GM23248 (cell line): Measurements from ENCODE around the gene ZBED1. TPM values are rescaled to one million over a fixed set of nuclear protein-coding genes. Genes with fewer than 3 reads are reported as not detected.
"Not testable (repeated sequence)": the region's sequence is repeated elsewhere in the genome, so short reads cannot be mapped to it uniquely, and the experiment has no call there.

ENCODE experiments used
- DNase-seq: peaks from one replicate; pipeline ENCODE4 v3.0.0-alpha.2; 2015
- H2AFZ ChIP-seq: fragments of 200-600 bp; sonication (generic); 2 replicates; pipeline ENCODE4 v1.6.1; 2016; ENCODE audit warnings: antibody characterized with exemption
- H3F3A ChIP-seq: fragments of 200-600 bp; sonication (generic); 2 replicates; pipeline ENCODE4 v1.6.1; 2016; ENCODE audit warnings: mild to moderate bottlenecking, antibody characterized with exemption, mixed run types; ENCODE audit not compliant: insufficient read depth
- H3K27ac ChIP-seq: fragments of 200-600 bp; sonication (generic); 2 replicates; pipeline ENCODE4 v1.5.1; 2016; ENCODE audit warnings: mild to moderate bottlenecking
- H3K27me3 ChIP-seq: fragments of 200-600 bp; sonication (generic); replicated peaks from 2 replicates; pipeline ENCODE4 v1.6.1; 2016; ENCODE audit warnings: mild to moderate bottlenecking; ENCODE audit not compliant: insufficient read depth
- H3K36me3 ChIP-seq: fragments of 200-600 bp; sonication (generic); 2 replicates; pipeline ENCODE4 v1.6.1; 2016; ENCODE audit warnings: low read depth, mild to moderate bottlenecking
- H3K4me1 ChIP-seq: fragments of 200-600 bp; sonication (generic); 2 replicates; pipeline ENCODE4 v1.6.1; 2016; ENCODE audit warnings: mild to moderate bottlenecking; ENCODE audit not compliant: insufficient read depth
- H3K4me2 ChIP-seq: fragments of 200-600 bp; sonication (generic); one replicate; pipeline ENCODE4 v1.6.1; 2016; ENCODE audit warnings: mild to moderate bottlenecking; ENCODE audit not compliant: unreplicated experiment
- H3K4me3 ChIP-seq: fragments of 200-600 bp; sonication (generic); 2 replicates; pipeline ENCODE4 v1.5.1; 2016; ENCODE audit warnings: mild to moderate bottlenecking
- H3K79me2 ChIP-seq: fragments of 200-600 bp; sonication (generic); 2 replicates; pipeline ENCODE4 v1.6.1; 2016; ENCODE audit warnings: mild to moderate bottlenecking; ENCODE audit not compliant: insufficient read depth
- H3K9ac ChIP-seq: fragments of 200-600 bp; sonication (generic); 2 replicates; pipeline ENCODE4 v1.6.1; 2016; ENCODE audit warnings: mild to moderate bottlenecking
- H3K9me2 ChIP-seq: fragments of 200-600 bp; sonication (generic); 2 replicates; pipeline ENCODE4 v1.6.1; 2016; ENCODE audit warnings: mixed run types, mild to moderate bottlenecking, moderate library complexity; ENCODE audit not compliant: insufficient read depth
- H3K9me3 ChIP-seq: fragments of 200-600 bp; sonication (generic); one replicate; pipeline ENCODE4 v1.6.1; 2017; ENCODE audit warnings: low read depth
- H4K20me1 ChIP-seq: fragments of 200-600 bp; sonication (generic); 2 replicates; pipeline ENCODE4 v1.6.0; 2016; ENCODE audit not compliant: insufficient read depth
- EZH2 ChIP-seq: fragments of 200-600 bp; sonication (generic); IDR thresholded peaks from 2 replicates; pipeline ENCODE4 v1.6.1; 2018; ENCODE audit warnings: antibody characterized with exemption, mild to moderate bottlenecking; ENCODE audit not compliant: insufficient read depth, poor library complexity, severe bottlenecking
- EZH2phosphoT487 ChIP-seq: fragments of 200-600 bp; sonication (generic); IDR thresholded peaks from 2 replicates; pipeline ENCODE4 v1.6.1; 2018; ENCODE audit warnings: antibody characterized with exemption, moderate library complexity, mild to moderate bottlenecking, low read depth; ENCODE audit not compliant: insufficient read depth
- WGBS, 2 experiments: methylation state at CpG; one replicate each; pipeline ENCODE4 v1.1.6; 2015 to 2017; ENCODE audit warnings: low lambda C conversion rate in 2 of 2, low coverage in 1 of 2; ENCODE audit errors: missing lambda C conversion rate in 2 of 2; 5-methylcytosine and 5-hydroxymethylcytosine counted together
- in situ Hi-C: fragments of 300-500 bp; cut with MboI; formaldehyde crosslinking; loops from 2 replicates; pipeline ENCODE4 v1.15.0; 2020
- polyA plus RNA-seq: library from polyadenylated mRNA; unstranded; fragments of >200 nt; fragmentation: Nextera tagmentation; extraction: Ambion mirVana; gene quantifications from 2 replicates; pipeline ENCODE4 v1.2.1, GENCODE V29; 2016
- total RNA-seq: library from RNA; depleted of rRNA; stranded (reverse); fragments of >200 nt; shearing (Covaris generic); gene quantifications from 2 replicates; pipeline ENCODE4 v1.2.3, GENCODE V29; 2014

Gene ZBED1
- total and polyA plus RNA-seq, 2 experiments from 2014 or later, result 20.7 to 31.1 TPM

- Histone ChIP-seq H3K9me3 (no peaks in the 10 kb centered on the region), H2AFZ (no peak overlapping the region), H3K4me2 (no peak overlapping the region), H4K20me1 (no peaks in the 10 kb centered on the region), H3K27ac (no peak overlapping the region), H3K9ac (no peak overlapping the region), H3K9me2 (no peaks in the 10 kb centered on the region), H3K27me3 (no peaks in the 10 kb centered on the region), H3K4me3 (no peak overlapping the region), H3K79me2 (peaks cover 31% of the 10 kb centered on the region), H3K36me3 (no peaks in the 10 kb centered on the region), H3F3A (no peaks in the 10 kb centered on the region), H3K4me1 (no peaks in the 10 kb centered on the region)
- TF ChIP-seq EZH2phosphoT487 (no peak), EZH2 (no peak)
- in situ Hi-C loops, result no loop called here
- no peak for DNase-seq
- 88 to 89% methylated on average over 30 to 31 of the region's 31 CpGs for WGBS, 2 experiments
Observed at GRCh38 chrX:2463973-2464676, 36.7 kb downstream of the ZBED1 start.

- H3K4me3 ChIP-seq, H3F3A ChIP-seq, H3K9me3 ChIP-seq, H3K27ac ChIP-seq, H3K9ac ChIP-seq, H3K36me3 ChIP-seq, H3K27me3 ChIP-seq, H2AFZ ChIP-seq, DNase-seq, H4K20me1 ChIP-seq, in situ Hi-C loops, H3K9me2 ChIP-seq, H3K4me2 ChIP-seq, H3K4me1 ChIP-seq: not testable (repeated sequence)
- H3K79me2 ChIP-seq, result peaks cover 30% of the 10 kb centered on the region
- 93% methylated on average over 9 to 10 of the region's 10 CpGs for WGBS, 2 experiments
Observed at GRCh38 chrX:2463481-2463880, 37.3 kb downstream of the ZBED1 start.

DNA sequence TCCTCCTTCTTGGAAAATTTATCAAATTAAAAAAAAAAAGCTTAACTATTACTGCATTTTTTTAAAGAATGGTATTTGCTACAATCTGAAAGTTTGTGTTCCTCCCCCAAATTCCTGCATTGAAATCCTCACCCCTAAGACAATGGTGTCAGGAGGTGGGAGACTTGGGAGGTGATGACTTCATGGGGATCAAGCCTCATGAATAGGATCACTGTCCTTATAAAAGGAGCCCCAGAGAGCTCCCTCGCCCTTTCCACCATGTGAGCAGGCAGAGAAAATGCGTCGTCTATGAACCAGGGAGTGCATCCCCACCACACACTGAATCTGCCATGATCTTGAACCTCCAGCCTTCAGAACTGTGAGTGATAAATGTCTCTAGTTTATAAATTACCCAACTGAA lies 38.0 kb downstream of the ZBED1 start:
- H4K20me1 ChIP-seq, result 0 out of 2 replicates have a peak, but pooled peaks cover 4% of the 10 kb centered on the region
- 96 to 100% methylated on average over 3 of the region's 3 CpGs for WGBS, 2 experiments
- no peaks in the 10 kb centered on the region for H3K36me3 ChIP-seq

DNA sequence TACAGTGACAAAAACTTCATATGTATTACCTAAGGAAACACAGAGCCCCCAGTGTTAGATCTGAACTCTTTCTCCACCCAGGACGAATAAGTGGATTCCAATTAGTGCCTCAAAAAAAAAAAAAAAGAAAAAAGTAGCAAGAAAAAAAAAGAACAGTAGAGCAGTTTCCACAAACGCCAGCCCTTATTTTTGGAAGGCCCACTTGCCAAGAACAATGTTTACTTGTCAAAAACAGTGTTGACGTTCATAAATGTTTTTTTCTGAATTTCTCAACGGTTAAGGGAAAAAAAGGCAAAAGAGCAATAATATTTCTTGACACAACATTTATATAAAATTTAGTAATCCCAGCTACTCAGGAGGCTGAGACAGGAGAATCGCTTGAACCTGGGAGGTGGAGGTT lies 38.7 kb downstream of the ZBED1 start:
- H3K36me3 ChIP-seq, result no peaks in the 10 kb centered on the region
- in situ Hi-C loops, result no loop called here
- H3K9ac ChIP-seq, result no peak overlapping the region
- H3K27me3 ChIP-seq, result no peaks in the 10 kb centered on the region
- 47 to 55% methylated on average over 5 of the region's 5 CpGs for WGBS, 2 experiments
- H3K9me2 ChIP-seq, result no peaks in the 10 kb centered on the region
- H3K9me3 ChIP-seq, result no peaks in the 10 kb centered on the region
- no peak for DNase-seq
- no peaks in the 10 kb centered on the region for H3K4me1 ChIP-seq
- H3K79me2 ChIP-seq, result peaks cover 37% of the 10 kb centered on the region
- H3F3A ChIP-seq, result no peaks in the 10 kb centered on the region
- no peak overlapping the region for H3K4me2 ChIP-seq
- no peak overlapping the region for H2AFZ ChIP-seq
- TF ChIP-seq EZH2 (no peak), EZH2phosphoT487 (no peak)
- H3K27ac ChIP-seq, result no peak overlapping the region
- no peak overlapping the region for H3K4me3 ChIP-seq
- H4K20me1 ChIP-seq, result 0 out of 2 replicates have a peak, but pooled peaks cover 4% of the 10 kb centered on the region

More for the DNA sequence above, 38.0 kb downstream of the ZBED1 start:
- Histone ChIP-seq H3K4me1 (no peaks in the 10 kb centered on the region), H3K79me2 (peaks cover 37% of the 10 kb centered on the region), H3K9me3 (no peaks in the 10 kb centered on the region), H3K9ac (no peak overlapping the region), H3K27me3 (no peaks in the 10 kb centered on the region), H3K9me2 (no peaks in the 10 kb centered on the region), H3F3A (no peaks in the 10 kb centered on the region), H3K27ac (no peak overlapping the region), H3K4me3 (no peak overlapping the region), H3K4me2 (no peak overlapping the region), H2AFZ (no peak overlapping the region)
- in situ Hi-C loops, result no loop called here
- TF ChIP-seq EZH2phosphoT487 (no peak), EZH2 (no peak)
- no peak for DNase-seq

- Histone ChIP-seq H3K27ac (no peak overlapping the region), H3K9me3 (no peaks in the 10 kb centered on the region), H3K27me3 (no peaks in the 10 kb centered on the region), H3K4me2 (no peak overlapping the region), H3K4me3 (no peak overlapping the region), H3K36me3 (no peaks in the 10 kb centered on the region), H3F3A (no peaks in the 10 kb centered on the region), H3K9ac (no peak overlapping the region), H3K9me2 (no peaks in the 10 kb centered on the region), H3K79me2 (peaks cover 37% of the 10 kb centered on the region), H2AFZ (no peak overlapping the region), H4K20me1 (0 out of 2 replicates have a peak, but pooled peaks cover 4% of the 10 kb centered on the region), H3K4me1 (no peaks in the 10 kb centered on the region)
- in situ Hi-C loops, result no loop called here
- DNase-seq, result no peak
- 60 to 67% methylated on average over 8 of the region's 8 CpGs for WGBS, 2 experiments
- TF ChIP-seq EZH2 (no peak), EZH2phosphoT487 (no peak)
Observed at GRCh38 chrX:2461711-2462016, 39.1 kb downstream of the ZBED1 start.

GRCh38 chrX:2460821-2461710 lies 39.7 kb downstream of the ZBED1 start:
- H3K36me3 ChIP-seq, H3K4me3 ChIP-seq, DNase-seq, H2AFZ ChIP-seq, H3K4me1 ChIP-seq, H3K9ac ChIP-seq, H3K9me2 ChIP-seq, H3K27ac ChIP-seq, H3K27me3 ChIP-seq, in situ Hi-C loops, H3K9me3 ChIP-seq, H3F3A ChIP-seq, H4K20me1 ChIP-seq, H3K4me2 ChIP-seq: not testable (repeated sequence)
- WGBS, 2 experiments, result 86 to 91% methylated on average over 17 of the region's 17 CpGs
- peaks cover 37% of the 10 kb centered on the region for H3K79me2 ChIP-seq
